SIG-M5 (cell line): ENCODE results near the gene TPSG1.
"Not testable (repeated sequence)": the region's sequence is repeated elsewhere in the genome, so short reads cannot be mapped to it uniquely, and the experiment has no call there.

ENCODE experiments used
- DNase-seq: peaks from one replicate; lab custom pipeline; 2025; lab: John Stamatoyannopoulos, UW

The TPSG1 gene

DNA sequence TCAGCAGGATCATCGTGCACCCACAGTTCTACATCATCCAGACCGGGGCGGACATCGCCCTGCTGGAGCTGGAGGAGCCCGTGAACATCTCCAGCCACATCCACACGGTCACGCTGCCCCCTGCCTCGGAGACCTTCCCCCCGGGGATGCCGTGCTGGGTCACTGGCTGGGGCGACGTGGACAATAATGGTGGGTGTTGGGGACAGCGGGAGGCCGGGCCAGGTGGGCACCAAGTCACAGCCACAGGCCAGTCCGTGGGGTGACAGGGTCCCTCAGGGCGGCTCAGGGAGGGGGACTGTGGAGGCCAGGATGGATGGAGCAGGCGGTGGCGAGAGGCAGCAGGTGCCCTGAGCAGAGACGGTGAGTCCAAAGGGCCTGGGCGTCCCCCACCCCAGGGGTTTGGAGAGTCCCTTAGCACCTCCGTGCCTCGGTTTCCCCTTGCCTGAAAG lies 31.8 kb upstream of the TPSG1 start:
- no peak for DNase-seq

DNA sequence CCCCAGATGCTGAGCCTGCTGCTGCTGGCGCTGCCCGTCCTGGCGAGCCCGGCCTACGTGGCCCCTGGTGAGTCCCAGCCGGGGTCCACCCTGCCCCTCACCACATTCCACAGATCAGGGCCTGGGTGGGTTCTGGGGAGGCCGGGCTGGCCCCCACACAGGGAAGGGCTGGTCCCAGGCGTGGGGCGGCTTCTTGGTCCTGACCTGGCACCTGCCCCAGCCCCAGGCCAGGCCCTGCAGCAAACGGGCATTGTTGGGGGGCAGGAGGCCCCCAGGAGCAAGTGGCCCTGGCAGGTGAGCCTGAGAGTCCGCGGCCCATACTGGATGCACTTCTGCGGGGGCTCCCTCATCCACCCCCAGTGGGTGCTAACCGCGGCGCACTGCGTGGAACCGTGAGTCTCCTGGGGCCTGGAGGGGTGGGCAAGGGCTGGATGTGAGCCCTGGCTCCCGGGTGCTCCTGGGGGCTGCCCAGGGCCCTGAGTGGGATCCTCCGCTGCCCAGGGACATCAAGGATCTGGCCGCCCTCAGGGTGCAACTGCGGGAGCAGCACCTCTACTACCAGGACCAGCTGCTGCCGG lies 31.3 kb upstream of the TPSG1 start:
- not testable (repeated sequence) for DNase-seq

DNA sequence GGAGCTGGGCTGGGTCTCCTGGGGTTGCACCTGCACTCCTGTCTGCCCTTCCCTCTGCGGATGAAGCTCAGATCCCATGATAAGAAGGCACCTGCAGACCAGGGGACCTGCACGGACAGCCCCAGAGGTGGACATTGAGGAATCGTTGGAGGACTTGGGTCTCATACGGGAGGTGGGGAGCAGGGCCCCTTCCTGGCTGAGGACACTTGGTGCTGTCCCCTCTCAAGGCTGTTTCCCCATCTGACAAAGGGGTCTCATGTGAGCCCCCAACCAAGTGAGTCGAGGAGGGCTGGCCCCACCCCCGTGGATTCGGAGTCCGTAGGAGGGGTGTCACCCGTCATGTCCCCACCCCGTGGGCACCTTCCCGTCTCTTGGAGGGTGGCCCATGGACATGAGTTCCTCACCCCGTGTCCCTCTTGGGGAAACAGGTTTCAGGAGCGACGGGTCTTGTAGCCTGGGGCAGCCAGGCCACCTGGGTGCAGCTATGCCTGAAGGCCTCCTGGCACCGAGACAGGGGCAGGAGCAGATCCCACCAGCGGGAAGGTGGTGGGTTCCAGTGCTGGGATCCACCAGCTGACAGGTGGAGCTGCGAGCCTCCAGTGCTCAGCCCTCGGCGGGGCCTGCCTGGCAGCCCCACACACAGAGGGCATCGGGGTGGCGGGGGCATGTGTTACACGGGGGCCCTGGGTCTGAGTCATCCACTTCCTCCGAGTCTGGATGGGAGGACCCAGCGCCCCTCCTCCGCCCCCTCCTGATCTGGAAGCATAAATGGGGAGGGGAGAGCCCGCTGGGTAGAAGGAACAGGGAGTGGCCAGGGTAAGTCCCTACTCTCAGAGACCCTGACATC lies 30.4 kb upstream of the TPSG1 start, which contains the start of gene TPSD1:
TSS of gene TPSD1 (plus strand) at position 794 of the 847 bp plus-strand sequence. CDS start 212 bp downstream, outside the sequence.
- not testable (repeated sequence) for DNase-seq

GRCh38 chr16:1254821-1255220 lies 29.8 kb upstream of the TPSG1 start:
- not testable (repeated sequence) for DNase-seq

GRCh38 chr16:1253701-1254364 lies 28.8 kb upstream of the TPSG1 start:
- DNase-seq: not testable (repeated sequence)

- not testable (repeated sequence) for DNase-seq
Observed at GRCh38 chr16:1249031-1249755, 24.1 kb upstream of the TPSG1 start.

DNA sequence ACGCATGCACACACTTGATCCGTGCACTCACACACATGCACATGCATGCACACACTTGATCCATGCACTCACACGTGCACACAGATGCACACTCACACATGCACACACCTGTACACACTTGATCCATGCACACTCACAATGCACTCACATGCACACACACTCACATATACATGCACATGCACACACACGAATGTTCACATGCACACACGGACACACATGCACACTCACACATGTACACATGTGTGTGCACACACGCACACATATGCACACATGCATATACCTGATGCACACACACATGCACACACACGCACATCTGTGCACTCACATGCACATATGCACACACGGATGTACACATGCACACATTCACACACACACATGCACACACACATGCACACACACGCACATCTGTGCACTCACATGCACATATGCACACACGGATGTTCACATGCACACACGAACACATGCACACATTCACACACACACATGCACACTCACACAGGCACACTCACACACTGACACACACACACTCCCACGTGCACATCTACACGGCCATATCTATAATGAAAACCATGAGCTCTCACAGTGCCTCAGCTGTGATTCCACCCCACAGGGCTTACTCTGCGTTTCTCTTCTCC lies 23.0 kb upstream of the TPSG1 start:
- not testable (repeated sequence) for DNase-seq

GRCh38 chr16:1245452-1246020 lies 20.5 kb upstream of the TPSG1 start:
- DNase-seq: no peak

GRCh38 chr16:1244881-1245280 lies 19.8 kb upstream of the TPSG1 start:
- DNase-seq: no peak

DNA sequence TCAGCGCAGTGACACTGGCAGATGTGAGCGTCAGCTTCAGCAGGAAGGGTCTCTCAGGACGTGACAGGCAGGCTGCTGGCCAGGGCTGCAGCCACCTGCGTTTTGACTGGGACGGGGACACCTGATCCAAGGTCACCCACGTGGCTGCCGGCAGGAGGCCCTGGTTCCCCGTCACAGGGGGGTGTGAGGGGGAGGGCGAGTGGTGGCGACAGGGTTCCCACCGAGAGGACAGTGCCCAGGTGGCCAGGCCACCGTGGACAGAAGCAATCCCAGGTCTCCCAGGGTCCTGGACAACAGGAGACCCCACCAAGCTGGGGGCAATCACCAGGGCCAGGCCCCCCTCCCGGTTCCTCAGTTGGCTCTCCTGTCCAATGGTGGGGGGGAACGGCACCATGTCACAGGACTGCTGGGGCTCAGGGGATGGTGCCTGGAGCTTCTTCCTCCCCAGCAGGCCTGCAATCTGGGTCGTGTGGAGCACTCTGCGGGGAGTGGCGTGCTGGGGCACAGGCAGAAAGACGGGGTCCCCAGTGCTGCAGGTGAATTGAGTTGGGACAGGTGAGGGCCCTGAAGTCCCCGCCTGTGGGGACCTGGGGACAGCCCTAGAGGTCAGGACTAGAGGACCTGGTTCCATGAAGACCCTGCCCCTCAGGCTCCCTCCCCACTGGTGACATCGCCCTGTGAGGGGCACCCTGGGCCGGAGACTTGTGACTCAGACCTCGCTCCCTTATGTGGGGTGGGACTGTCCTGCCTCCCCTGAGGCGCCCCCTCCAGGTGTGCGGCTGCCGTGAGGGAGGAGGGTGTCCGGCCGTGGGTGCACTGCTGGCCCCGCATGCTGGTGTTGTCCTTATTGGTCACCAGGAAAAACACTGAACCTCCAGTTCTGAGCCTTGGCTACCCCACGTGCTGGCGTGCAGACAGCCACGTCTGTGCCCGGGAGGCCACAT lies 19.1 kb upstream of the TPSG1 start:
- not testable (repeated sequence) for DNase-seq

DNA sequence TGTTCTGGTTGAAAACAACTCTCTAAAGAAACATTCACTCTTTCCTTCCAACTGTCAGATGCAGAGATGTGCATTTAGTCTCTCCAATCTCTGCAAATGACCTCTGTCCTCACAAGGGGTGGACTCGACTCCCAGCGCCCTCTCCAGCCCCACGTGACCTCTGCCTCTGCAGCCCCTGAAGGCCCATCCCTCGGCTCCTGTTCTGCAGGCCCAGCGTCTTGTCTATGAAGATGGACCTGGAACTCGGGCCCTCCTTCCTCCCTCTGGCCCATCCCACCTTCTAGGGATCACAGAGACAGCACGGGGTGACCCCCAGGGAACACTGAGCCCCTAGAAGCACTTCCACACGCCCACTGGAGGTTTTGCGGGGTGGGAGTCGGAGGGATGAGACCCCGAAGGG lies 18.3 kb upstream of the TPSG1 start:
- not testable (repeated sequence) for DNase-seq

- not testable (repeated sequence) for DNase-seq
Observed at GRCh38 chr16:1241081-1241480, 16.0 kb upstream of the TPSG1 start.

GRCh38 chr16:1240436-1240835 lies 15.4 kb upstream of the TPSG1 start, which contains the start of gene TPSAB1:
TSS of gene TPSAB1 (plus strand) at chr16:1240705. CDS start at chr16:1240939, 234 bp downstream.
- DNase-seq: not testable (repeated sequence)

DNA sequence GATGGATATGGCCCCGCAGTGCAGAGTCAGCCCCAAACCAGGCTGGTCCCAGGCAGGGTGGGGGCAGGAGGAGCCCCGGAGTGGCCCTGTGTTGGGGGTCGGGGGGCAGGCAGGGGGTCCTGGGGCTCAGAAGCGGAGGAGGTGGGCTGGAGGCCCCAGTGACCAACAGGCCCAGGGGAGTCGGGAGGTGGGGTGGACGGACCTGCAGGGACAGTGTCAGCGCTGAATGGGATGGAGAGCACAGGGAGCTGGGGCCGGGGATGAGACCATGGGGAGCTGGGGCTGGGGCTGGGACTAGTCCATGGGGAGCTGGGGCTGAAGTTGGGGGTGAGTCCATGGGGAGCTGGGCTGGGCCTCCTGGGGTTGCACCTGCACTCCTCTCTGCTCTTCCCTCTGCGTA lies 14.5 kb upstream of the TPSG1 start:
- DNase-seq: not testable (repeated sequence)

GRCh38 chr16:1238909-1239308 lies 13.8 kb upstream of the TPSG1 start:
- DNase-seq: not testable (repeated sequence)

DNA sequence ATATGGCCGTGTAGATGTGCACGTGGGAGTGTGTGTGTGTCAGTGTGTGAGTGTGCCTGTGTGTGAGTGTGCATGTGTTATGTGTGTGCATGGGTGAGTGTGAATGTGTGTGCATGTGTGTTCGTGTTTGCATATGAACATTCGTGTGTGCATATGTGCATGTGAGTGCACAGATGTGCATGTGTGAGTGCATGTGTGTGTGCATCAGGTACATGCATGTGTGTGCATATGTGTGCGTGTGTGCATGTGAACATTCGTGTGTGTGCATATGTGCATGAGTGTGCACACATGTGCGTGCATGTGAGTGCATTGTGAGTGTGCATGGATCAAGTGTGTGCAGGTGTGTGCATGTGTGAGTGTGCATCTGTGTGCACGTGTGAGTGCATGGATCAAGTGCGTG lies 12.9 kb upstream of the TPSG1 start:
- no peak for DNase-seq

DNA sequence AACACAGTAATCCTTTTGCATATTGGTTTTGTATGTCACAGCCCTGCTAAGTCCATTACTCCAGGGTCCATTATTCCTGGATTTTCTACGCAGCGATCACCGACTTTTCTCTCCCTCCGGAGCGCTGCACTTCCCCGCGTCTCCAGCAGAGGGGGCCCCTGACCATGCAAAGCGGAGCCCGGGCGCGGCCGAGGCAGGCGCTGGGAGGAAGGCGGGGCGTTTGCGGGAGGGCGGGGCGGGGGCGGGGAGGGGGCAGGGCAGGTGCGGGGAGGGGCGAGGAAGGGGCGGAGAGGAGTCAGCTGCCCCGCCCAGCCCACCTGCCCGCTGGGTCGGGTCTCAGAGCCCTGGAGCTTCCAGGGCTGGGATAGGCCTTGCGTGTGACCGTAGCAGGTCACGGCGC lies 11.6 kb upstream of the TPSG1 start:
- not testable (repeated sequence) for DNase-seq

DNA sequence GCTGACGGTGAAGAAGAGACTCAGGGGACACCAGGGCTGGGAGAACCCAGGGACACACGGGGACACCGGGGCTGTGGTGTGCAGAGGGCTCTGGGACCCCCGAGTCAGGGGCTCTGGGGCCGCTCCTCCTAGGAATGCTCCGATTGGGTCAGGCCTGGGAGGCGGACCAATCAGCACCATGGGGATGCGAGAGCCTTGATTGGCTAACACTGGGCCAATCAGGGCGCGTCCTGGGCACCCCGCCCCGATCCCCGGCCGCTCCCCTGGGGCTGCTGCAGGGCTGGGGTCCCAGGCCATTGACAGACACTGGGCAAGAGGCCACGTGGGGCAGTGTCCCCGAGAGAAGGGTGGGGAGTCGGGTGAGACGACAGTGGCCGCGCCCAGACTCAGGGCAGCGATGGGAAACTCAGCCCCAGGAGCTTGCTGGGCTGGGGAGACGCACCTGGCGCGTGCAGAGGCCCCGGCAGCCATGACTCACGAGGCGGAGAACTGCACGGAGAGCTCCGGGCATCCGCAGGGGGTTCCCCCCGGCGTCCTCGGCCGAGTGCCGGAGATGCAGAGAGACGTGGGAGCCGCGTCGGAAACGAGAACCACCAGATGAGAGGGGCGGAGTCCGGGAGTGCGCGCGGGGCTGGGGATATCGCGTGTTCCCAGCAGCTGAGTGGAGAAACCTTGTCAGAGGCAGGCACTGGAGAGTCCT lies 7.1 kb upstream of the TPSG1 start:
- DNase-seq: not testable (repeated sequence)

DNA sequence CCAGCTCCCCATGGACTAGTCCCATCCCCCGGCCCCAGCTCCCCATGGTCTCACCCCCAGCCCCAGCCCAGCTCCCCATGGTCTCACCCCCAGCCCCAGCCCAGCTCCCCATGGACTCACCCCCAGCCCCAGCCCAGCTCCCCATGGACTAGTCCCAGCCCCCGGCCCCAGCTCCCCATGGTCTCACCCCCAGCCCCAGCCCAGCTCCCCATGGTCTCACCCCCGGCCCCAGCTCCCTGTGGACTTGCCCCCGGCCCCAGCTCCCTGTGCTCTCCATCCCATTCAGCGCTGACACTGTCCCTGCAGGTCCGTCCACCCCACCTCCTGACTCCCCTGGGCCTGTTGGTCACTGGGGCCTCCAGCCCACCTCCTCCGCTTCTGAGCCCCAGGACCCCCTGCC lies 6.2 kb upstream of the TPSG1 start:
- not testable (repeated sequence) for DNase-seq
